Mesenchymal stem cell (in vitro differentiated cells and primary cell): ENCODE data around the gene DEFB132.

Experiments used
- DNase-seq: peaks from one replicate; pipeline ENCODE4 v3.0.0-alpha.2; 2013
- H2AFZ ChIP-seq: one replicate; pipeline ENCODE4 v1.6.1; 2013; ENCODE audit warnings: low read depth, mild to moderate bottlenecking, control low read depth, inconsistent platforms, low read length, moderate library complexity
- H2AK5ac ChIP-seq: 2 replicates; pipeline ENCODE4 v1.6.1; 2013; ENCODE audit warnings: low read length, moderate library complexity, mild to moderate bottlenecking, inconsistent platforms; ENCODE audit not compliant: severe bottlenecking
- H2BK120ac ChIP-seq: one replicate; pipeline ENCODE4 v1.6.1; 2013; ENCODE audit warnings: low read depth, mild to moderate bottlenecking, inconsistent platforms, low read length, moderate library complexity
- H2BK12ac ChIP-seq, 2 experiments: one replicate each; pipeline ENCODE4 v1.6.1; 2013; ENCODE audit warnings: inconsistent platforms in 2 of 2, low read length in 2 of 2, mild to moderate bottlenecking in 2 of 2, moderate library complexity in 2 of 2, control low read depth in 1 of 2
- H2BK15ac ChIP-seq: one replicate; pipeline ENCODE4 v1.6.1; 2013; ENCODE audit warnings: mild to moderate bottlenecking, low read depth, inconsistent platforms; ENCODE audit not compliant: poor library complexity, severe bottlenecking
- H2BK5ac ChIP-seq: 2 replicates; pipeline ENCODE4 v1.6.1; 2013; ENCODE audit warnings: low read depth, mild to moderate bottlenecking, low read length, control low read depth, inconsistent platforms; ENCODE audit not compliant: poor library complexity, severe bottlenecking
- H3K14ac ChIP-seq, 2 experiments: one replicate each; pipeline ENCODE4 v1.6.1; 2013; ENCODE audit warnings: inconsistent platforms in 2 of 2, low read length in 2 of 2, control low read depth in 1 of 2, mild to moderate bottlenecking in 1 of 2, moderate library complexity in 1 of 2
- H3K18ac ChIP-seq, 2 experiments: one replicate each; pipeline ENCODE4 v1.6.1; 2013; ENCODE audit warnings: inconsistent platforms in 2 of 2, low read length in 2 of 2, control low read depth in 1 of 2, low read depth in 1 of 2, mild to moderate bottlenecking in 1 of 2
- H3K23ac ChIP-seq, 2 experiments: one replicate each; pipeline ENCODE4 v1.6.1; 2013; ENCODE audit warnings: inconsistent platforms in 2 of 2, low read length in 2 of 2, mild to moderate bottlenecking in 2 of 2, moderate library complexity in 2 of 2, control low read depth in 1 of 2
- H3K27ac ChIP-seq: 2 replicates; pipeline ENCODE4 v1.5.1; 2013; ENCODE audit warnings: mild to moderate bottlenecking, moderate library complexity, low read length, control low read depth, inconsistent platforms; ENCODE audit not compliant: poor library complexity, severe bottlenecking
- H3K27me3 ChIP-seq, 2 experiments: 2 replicates each; pipeline versions ENCODE4 v1.6.1 to v1.7.0; 2013; ENCODE audit warnings: low read length in 2 of 2, mild to moderate bottlenecking in 2 of 2, moderate library complexity in 2 of 2, control low read depth in 1 of 2, inconsistent platforms in 1 of 2; ENCODE audit not compliant: control insufficient read depth in 1 of 2, insufficient read depth in 1 of 2
- H3K36me3 ChIP-seq, 2 experiments: 2 replicates each; pipeline versions ENCODE4 v1.6.1 to v1.7.0; 2013; ENCODE audit warnings: low read length in 2 of 2, control low read depth in 1 of 2, inconsistent platforms in 1 of 2, low read depth in 1 of 2, mild to moderate bottlenecking in 1 of 2; ENCODE audit not compliant: insufficient read depth in 2 of 2, control insufficient read depth in 1 of 2
- H3K4ac ChIP-seq, 2 experiments: one replicate each; pipeline ENCODE4 v1.6.1; 2013; ENCODE audit warnings: inconsistent platforms in 2 of 2, low read length in 2 of 2, mild to moderate bottlenecking in 2 of 2, moderate library complexity in 2 of 2, control low read depth in 1 of 2, low read depth in 1 of 2
- H3K4me1 ChIP-seq: 2 replicates; pipeline ENCODE4 v1.6.1; 2013; ENCODE audit warnings: low read depth, low read length, control low read depth; ENCODE audit not compliant: control insufficient read depth, insufficient read depth
- H3K4me2 ChIP-seq: 2 replicates; pipeline ENCODE4 v1.6.1; 2013; ENCODE audit warnings: low read length, mild to moderate bottlenecking, inconsistent platforms; ENCODE audit not compliant: poor library complexity, severe bottlenecking
- H3K4me3 ChIP-seq, 2 experiments: 2 replicates each; pipeline versions ENCODE4 v1.5.1 to v1.7.0; 2013; ENCODE audit warnings: low read length in 2 of 2, mild to moderate bottlenecking in 2 of 2, control low read depth in 1 of 2, low read depth in 1 of 2; ENCODE audit not compliant: insufficient read depth in 1 of 2
- H3K79me1 ChIP-seq: replicated peaks from 2 replicates; pipeline ENCODE4 v1.6.1; 2013; ENCODE audit warnings: mild to moderate bottlenecking, control low read depth, low read length, inconsistent platforms; ENCODE audit not compliant: poor library complexity, severe bottlenecking
- H3K9ac ChIP-seq: 2 replicates; pipeline ENCODE4 v1.7.0; 2013; ENCODE audit warnings: mild to moderate bottlenecking, low read length, moderate library complexity
- H3K9me3 ChIP-seq: 2 replicates; pipeline ENCODE4 v1.7.0; 2013; ENCODE audit warnings: mild to moderate bottlenecking, low read length; ENCODE audit not compliant: control insufficient read depth
- H4K8ac ChIP-seq: one replicate; pipeline ENCODE4 v1.6.1; 2013; ENCODE audit warnings: inconsistent platforms, mild to moderate bottlenecking, low read length, moderate library complexity
- H4K91ac ChIP-seq: one replicate; pipeline ENCODE4 v1.6.1; 2013; ENCODE audit warnings: mild to moderate bottlenecking, low read length, inconsistent platforms
- WGBS: methylation state at CpG from one replicate; pipeline ENCODE4 v1.1.7; 2013; ENCODE audit warnings: mixed read lengths; 5-methylcytosine and 5-hydroxymethylcytosine counted together

The DEFB132 gene

GRCh38 chr20:297098-297924 lies 39.8 kb downstream of the DEFB132 start, which contains the start of gene ZCCHC3:
Gene ZCCHC3 (plus strand): TSS chr20:297570. CDS start chr20:297587, 17 bp downstream.
- H2BK12ac ChIP-seq = peak within 1 kb of the TSS; percentile 55 to 60
- H3K4me1 ChIP-seq = peaks cover 15% of the 10 kb centered on the region
- 1% methylated on average over 71 of the region's 99 CpGs for WGBS

GRCh38 chr20:297925-298775 lies 40.6 kb downstream of the DEFB132 start:
- Histone ChIP-seq H2BK120ac (peak overlapping the region; percentile 96), H3K9ac (peak overlapping the region; percentile 98), H3K79me1 (peaks cover 5% of the 10 kb centered on the region), H2BK5ac (peak overlapping the region; percentile 99), H3K27ac (peak overlapping the region; percentile 80), H3K27me3 (no peaks in the 10 kb centered on the region), H3K14ac (peak overlapping the region; percentile 97 to 98), H3K9me3 (no peaks in the 10 kb centered on the region), H2BK15ac (peak overlapping the region; percentile 95), H3K18ac (peak overlapping the region; percentile 96 to 97), H3K36me3 (peaks cover 0 to 11% of the 10 kb centered on the region in 2 experiments), H2AK5ac (peak overlapping the region; percentile 5), H4K91ac (peak overlapping the region; percentile 71), H3K23ac (peak overlapping the region; percentile 86 to 90), H2AFZ (no peak overlapping the region), H3K4ac (peak overlapping the region; percentile 97 to 100), H3K4me1 (peaks cover 15% of the 10 kb centered on the region), H4K8ac (peak overlapping the region; percentile 83), H2BK12ac (peak overlapping the region; percentile 14 to 29), H3K4me2 (peak overlapping the region; percentile 76), H3K4me3 (peak overlapping the region; percentile 86 to 99)
- peak; percentile 66 for DNase-seq
- WGBS = under 1% methylated on average over 72 of the region's 75 CpGs

More at GRCh38 chr20:297098-297924, 39.8 kb downstream of the DEFB132 start, which contains the start of gene ZCCHC3:
- H3K4me2 ChIP-seq = peak within 1 kb of the TSS; percentile 82
- H3K18ac ChIP-seq = peak within 1 kb of the TSS; percentile 96 to 97
- peak within 1 kb of the TSS; percentile 83 for H4K8ac ChIP-seq
- H3K79me1 ChIP-seq = peaks cover 5% of the 10 kb centered on the region
- peak within 1 kb of the TSS; percentile 96 for H2BK120ac ChIP-seq
- DNase-seq = peak; percentile 97
- peaks cover 0 to 11% of the 10 kb centered on the region in 2 experiments for H3K36me3 ChIP-seq
- peak within 1 kb of the TSS; percentile 97 to 98 for H3K14ac ChIP-seq
- peak within 1 kb of the TSS; percentile 86 to 90 for H3K23ac ChIP-seq
- peak within 1 kb of the TSS; percentile 71 for H4K91ac ChIP-seq
- peak within 1 kb of the TSS; percentile 86 to 99 for H3K4me3 ChIP-seq
- peak within 1 kb of the TSS; percentile 97 to 100 for H3K4ac ChIP-seq
- peak within 1 kb of the TSS; percentile 90 for H3K27ac ChIP-seq
- H2BK15ac ChIP-seq = peak within 1 kb of the TSS; percentile 95
- no peaks in the 10 kb centered on the region for H3K9me3 ChIP-seq
- peak within 1 kb of the TSS; percentile 98 for H3K9ac ChIP-seq
- H3K27me3 ChIP-seq = no peaks in the 10 kb centered on the region
- no peak within 1 kb of the TSS for H2AFZ ChIP-seq
- H2AK5ac ChIP-seq = no peak within 1 kb of the TSS
- peak within 1 kb of the TSS; percentile 99 for H2BK5ac ChIP-seq

- Histone ChIP-seq H3K27me3 (no peaks in the 10 kb centered on the region), H2BK12ac (no peak overlapping the region), H3K14ac (peak overlapping the region in 1 of 2 experiments; percentile 97), H2BK15ac (no peak overlapping the region), H3K9ac (peak overlapping the region; percentile 98), H3K18ac (peak overlapping the region; percentile 96 to 97), H3K9me3 (no peaks in the 10 kb centered on the region), H3K79me1 (peaks cover 8% of the 10 kb centered on the region), H3K23ac (peak overlapping the region in 1 of 2 experiments; percentile 79), H4K8ac (no peak overlapping the region), H4K91ac (peak overlapping the region; percentile 71), H3K36me3 (peaks cover 0 to 11% of the 10 kb centered on the region in 2 experiments), H2AFZ (no peak overlapping the region), H3K27ac (peak overlapping the region; percentile 80), H2AK5ac (peak overlapping the region; percentile 5), H2BK120ac (peak overlapping the region; percentile 21), H3K4me1 (peaks cover 15% of the 10 kb centered on the region), H3K4me3 (peak overlapping the region; percentile 86 to 99), H2BK5ac (no peak overlapping the region), H3K4me2 (peak overlapping the region; percentile 76), H3K4ac (peak overlapping the region; percentile 97 to 100)
- DNase-seq = peak; percentile 20
- WGBS = 4% methylated on average over 11 of the region's 15 CpGs
These were observed 41.4 kb downstream of the DEFB132 start for GRCh38 chr20:298776-299391.
